NCI-H446 treated with DMSO at 0.1 percent for 48 hours (cell line): ENCODE data around the gene TFAP2B.

Experiments used
- DNase-seq: peaks from one replicate; lab custom pipeline; 2025; lab: John Stamatoyannopoulos, UW

TFAP2B gene

DNA sequence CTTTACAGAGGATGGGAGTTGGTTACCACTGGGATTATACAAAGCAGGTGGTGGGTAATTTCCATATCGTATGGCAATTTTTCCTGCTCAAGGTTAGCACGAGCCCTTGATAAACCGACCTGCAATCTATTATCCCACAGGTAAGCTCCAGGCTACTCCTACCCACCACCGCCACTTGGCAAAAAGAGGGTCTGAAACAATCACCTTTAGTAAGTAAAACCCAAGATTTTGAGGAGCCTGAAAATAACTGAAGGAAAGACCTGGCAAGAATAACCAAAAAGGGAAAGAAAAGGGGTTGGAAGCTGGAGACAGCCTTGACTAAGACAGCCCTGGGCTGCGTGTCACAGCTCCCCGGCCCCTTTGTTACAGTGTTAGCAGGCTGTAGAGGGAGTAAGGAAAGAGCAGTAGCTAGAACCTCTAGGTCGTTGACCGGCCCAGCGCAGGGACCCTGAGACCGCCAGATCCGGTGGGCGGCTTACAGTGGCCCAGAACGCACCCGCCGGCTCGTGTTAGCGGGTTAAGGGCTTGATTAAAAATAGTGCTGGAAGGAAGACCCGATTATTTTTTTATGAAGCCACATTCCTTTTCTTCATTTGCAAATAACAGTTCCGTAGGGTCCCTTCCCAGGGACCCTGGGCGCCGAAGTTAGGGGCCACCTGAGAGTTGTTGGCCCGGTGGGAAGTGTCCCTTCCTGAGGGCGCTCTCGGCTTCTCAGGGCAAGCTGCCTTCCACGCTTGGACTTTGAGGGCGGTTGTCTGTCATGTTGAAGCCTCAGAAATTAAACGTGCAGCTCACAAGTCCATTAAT is 30.5 kb downstream of the TFAP2B start:
- DNase-seq, result no peak

DNA sequence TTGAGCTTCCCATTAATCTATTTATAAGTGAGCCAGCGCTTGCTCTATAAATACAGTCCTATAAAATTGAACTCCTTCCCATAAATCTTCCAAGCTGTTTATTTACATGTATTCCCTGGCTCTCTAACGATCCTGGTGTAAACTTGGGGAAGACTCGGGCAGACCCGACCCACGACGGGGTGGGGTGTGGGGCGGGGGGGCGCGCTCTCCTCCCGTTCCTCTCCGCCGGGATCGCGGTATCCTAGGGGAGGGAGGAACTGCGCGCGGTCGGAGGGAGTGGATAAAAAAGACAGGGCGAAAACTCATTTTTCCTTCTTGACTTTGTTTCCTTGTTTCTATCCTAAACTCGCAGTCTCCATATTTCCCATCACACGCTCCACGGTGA is 31.1 kb downstream of the TFAP2B start:
- DNase-seq, result no peak

DNA sequence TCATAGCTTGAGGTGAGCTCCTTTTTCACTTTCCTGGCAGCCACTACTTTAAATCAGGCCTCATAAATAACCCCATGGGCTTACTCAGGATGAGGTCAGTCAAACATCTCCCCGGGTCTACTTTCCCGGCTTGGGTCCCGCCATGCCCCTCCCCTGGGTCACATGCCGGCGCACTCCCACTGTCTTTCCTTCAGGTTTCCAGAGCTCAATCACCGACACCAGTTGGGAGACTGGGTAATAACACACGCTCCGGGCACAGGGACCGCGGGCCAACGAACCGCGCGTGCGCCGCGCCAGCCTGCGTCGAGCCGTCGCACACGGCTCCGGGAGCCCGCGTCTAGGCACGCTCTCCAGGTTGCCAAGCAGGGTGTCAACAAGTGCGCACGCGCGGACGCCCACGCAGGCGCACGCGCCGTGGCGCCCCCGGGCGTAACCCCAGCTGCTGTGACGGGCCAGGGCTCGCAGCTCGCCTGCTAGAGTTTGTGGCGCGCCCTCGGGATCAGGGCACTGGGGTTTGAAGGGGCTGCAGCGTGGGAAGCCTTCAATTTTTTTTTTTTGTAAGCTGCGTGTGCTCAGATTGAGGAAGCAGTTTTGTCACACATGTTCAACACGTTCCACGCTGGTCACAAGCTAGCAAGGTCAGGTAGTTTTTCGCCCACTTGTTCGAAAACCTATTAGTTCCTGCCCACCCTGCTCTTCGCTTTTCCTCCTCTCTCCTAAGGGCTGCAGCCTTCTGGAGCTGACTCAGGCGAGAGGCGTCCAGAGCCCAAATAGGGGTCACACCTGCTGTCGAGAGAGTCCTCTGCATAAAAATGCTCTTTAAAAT is 31.8 kb downstream of the TFAP2B start:
- DNase-seq, result no peak

DNA sequence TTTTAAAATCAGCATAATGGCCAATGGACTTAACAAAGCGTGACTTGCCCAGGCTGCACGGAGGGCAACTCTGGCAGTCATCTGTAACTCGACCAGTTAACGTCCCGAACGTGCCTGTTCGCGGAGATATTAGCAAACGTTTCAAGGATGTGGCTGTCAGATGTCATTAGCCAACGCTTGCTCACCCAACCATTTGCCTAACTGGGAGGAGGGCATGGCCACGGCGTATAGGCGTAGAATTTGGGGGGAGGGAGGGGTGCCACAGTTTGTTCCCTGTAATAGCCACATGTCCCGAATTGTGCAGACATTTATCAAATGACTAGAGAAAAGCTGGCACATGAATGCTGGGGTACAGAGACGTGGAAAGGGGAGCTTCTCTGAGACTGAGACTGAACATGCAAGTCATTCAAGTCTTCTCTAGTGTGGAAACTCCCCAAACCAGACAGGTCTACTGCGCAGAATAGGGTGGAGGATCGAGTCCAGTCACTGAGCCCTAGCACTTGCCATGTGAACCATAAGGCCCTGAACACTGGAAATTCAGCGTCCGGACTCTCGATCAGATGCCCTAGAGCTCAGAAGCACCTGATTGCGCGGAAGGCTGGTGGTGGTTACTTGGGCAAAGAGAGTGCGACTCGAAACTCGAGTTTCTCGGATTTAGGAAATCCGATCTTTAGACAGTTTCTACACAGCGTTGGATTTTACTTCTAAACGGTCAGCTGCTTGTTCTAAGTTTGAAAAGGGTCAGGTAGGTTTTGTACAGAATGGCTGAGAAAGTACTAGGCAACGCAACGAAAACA is 32.6 kb downstream of the TFAP2B start:
- DNase-seq, result no peak

DNA sequence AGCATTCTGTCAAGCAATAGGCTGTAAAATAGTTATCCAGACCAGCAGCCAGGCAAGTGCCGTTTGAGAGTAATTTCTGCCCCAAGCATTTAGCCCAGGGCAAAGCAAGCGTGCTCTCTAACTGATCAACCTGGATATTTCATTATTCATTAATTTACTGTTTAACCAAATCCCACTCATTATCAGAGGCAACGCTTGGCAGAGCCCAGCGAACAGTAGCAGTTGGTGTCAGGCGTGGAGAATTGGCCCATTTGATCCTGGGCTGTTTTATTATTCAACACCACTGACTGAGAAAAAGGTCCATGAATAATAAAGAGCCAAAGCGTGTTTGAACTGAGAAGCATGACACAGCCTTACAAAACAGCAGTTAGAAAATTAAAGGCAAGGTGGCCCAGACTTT is 35.3 kb downstream of the TFAP2B start:
- DNase-seq, result no peak

DNA sequence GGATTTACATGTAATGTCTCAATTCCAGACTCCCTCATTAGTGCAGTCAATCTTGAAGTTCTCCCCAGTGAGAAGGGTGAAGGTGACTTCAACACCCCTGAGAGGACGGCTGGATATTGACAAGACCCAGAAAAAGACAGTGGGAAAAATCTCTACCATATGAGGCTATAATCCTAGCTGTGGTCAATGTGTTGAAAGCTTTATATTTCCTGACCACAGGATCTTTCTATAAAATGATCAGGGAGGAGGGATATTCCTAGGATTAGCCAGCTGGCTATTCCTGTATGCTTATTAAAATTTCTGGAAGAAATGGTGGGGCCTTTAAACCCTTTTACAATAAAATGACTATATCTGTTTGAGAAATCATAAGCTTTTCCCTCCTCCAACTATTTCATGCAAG is 43.0 kb downstream of the TFAP2B start:
- no peak for DNase-seq

DNA sequence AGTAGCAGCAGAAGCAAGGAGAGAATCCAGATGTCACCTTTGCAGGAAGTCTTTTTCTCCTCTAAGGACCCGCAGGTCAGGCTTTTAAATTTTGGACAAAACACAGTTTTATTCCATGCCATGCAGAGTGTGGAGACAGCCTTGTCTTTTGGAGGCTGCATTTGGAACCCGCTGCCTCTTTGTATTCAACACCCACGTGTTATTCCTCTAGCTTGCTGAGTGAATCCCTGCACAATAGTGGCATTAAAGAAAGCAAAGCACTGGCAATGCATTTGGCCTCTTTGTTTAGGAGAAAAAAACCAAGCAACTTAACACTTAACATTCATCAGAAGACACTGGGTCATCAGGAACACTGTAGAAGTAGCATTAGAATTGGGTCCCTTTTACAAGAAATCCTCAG is 43.5 kb downstream of the TFAP2B start:
- no peak for DNase-seq

DNA sequence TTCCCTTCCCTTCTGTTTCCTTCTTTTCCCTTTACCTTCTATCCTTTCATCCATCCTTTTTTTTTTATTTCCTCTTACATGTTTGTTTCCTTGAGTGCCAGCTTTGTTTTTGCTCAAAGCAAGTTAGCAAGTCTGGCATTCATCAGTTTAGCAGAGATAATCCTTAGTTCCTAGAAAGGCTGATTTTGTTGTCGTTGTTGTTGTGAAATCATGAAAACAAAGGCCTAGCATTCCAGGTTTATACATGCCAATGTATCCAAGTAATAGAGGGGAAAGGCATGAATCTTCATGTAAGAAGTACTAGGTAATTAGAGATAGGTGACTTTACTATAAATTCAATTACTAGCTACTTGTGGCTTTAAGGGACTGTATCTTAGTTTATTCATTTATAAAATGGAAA is 45.9 kb downstream of the TFAP2B start:
- no peak for DNase-seq

DNA sequence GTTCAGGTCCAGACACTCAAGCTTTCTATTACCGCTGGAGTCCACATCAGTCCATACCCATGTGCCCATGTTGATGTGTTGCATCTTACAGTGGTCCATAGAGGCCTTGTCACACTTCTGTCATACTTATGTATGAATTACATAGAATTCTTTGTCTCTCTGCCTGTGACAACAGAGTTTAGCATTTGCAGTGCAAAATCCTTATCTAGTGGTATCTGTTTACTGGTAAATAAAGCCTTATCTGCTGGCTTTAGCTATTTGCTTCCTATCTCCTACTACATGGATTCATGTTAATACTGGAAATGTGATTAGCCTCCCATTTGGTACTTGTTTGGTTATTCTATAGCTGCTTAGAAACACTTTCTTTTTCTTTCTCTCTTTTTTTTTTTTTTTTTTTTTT is 49.8 kb downstream of the TFAP2B start:
- no peak for DNase-seq

DNA sequence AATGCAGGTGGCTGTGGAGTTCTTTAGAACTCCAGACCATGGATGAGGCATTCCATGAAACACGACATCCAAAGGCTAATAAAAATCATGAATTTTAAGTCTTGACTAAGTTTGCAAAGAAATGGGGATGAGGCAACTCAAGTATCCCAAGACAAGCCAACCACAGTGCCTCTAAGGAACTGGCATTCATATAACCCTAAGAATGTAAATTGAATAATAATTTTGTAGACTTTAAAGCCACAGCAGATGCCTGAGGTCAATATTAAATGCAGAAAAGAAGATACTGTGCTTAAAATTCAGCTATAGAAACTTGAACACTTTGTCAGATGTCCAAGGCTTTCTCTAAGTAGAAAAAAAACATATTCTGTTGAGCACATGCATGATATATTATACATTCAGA is 54.5 kb downstream of the TFAP2B start:
- no peak for DNase-seq

DNA sequence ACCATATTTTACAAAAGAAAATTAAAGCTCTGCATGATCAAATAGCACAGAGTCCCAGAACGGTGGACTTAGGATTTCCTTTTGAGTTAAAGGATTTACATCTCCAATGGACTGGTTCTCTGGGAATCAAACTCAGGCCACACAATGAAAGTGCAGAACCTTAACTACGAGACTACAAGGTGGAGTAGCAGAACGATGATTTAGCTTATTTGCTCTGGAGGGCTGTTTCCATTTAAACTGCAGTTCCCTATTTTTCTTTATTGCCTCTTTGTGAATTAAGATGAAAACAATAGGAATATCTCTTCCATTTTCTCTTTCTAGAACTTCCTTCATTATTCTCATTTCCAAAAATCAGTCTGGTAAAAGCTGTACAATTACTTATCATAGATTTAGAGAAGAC is 65.7 kb downstream of the TFAP2B start:
- no peak for DNase-seq

DNA sequence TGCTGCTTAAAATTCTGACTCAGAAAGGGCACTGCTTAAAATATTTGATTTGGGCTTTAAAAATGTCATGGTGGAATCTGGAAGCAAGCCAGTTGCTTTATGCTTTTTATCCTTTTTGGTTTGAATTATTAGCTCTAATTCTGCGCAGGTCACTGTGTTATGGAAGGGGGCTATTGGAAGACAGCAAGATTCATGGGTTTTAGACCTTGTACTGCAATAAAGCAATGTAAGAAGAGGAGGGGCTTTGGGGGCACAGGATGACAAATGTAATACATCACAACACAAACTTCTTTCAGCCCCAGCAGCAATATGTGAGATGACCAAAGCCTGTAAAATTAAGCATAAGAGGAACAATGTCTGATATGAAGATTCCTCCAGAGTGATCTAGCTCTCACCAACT is 68.4 kb downstream of the TFAP2B start:
- no peak for DNase-seq

DNA sequence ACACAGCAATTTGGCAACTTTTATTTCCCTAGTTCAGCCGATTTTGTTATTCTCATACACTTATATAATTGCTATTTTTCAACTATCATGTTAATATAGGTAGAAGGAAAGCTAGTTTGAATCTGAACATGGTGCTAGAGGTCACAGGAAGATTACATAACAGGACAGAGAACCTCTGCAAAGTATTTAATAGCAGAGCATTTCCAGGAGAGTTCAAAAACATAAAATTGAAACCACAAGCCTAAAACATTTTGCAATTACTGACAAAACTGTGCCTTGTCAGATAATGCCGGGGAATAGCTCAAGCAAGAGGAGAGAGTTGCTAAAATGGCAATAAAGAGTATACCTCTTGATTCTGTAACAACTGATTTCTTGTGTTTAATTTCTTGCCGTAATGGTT is 70.8 kb downstream of the TFAP2B start:
- DNase-seq, result no peak

DNA sequence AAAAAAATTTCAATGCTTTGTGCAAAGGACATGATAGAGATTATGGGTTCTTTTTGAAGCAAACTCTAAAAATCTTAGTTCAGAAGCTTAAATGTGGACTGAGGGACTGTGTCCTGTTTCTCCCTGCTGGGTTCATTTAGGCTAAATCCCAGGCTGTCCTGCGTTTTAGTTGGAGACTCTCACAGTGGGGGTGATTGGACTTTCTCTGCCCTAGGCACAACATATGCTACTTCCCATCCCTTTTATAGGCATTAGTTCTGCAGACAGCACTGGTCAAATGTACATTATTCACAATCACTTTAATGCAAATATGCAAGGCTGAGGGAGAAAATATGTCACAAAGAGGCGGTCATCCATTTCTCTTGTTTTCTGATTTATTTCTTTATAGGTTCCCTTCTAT is 71.3 kb downstream of the TFAP2B start:
- DNase-seq, result no peak

DNA sequence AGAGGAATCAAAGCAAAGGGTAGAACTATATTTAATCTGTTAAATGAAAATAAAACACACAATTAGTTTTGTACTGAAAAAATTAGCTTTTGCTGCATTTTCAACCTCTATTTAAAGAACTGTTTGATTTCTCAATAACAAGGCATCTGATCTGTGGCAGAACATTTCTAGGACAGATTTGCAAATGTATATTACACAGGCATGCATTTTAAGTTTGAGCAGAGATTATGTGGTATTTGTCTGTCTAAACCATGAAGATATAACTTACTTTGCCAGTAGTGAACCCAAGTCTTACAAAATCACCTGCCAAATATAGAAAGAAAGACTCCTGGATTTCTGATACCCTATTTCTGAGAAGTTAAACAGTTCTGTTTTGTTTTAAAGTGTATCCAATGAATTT is 71.9 kb downstream of the TFAP2B start:
- no peak for DNase-seq

DNA sequence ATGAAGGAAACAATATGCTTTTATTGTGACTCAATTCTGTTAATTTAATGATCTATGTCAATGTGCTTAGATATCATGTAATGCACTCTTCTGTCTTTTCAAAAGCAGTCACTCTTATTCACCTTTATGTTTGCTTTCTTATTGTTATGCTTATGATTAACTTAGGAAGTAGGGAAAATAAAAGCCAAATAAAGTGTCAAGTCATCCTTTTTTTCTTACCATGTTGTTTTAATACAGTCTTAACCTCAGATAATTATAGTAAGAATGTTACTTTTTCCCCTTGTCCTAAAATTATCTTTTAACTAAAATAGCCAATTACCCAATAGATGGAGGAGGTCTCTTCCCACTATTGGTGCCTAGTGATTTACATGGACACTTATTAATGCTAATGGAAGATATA is 72.6 kb downstream of the TFAP2B start:
- DNase-seq, result no peak
